Large intestine (tissue), 3 donors: ENCODE results near the gene SHISA3. TPM values are rescaled to one million over a fixed set of nuclear protein-coding genes. Genes with fewer than 3 reads are reported as not detected.
A peak's percentile ranks its signal among the peaks of the same experiment; 100 is the strongest.

Experiments used
- DNase-seq, 2 donors: peaks; one replicate each; pipeline versions ENCODE4 v3.0.0 to v3.0.0-alpha.2; 2013
- H3K27ac ChIP-seq: one replicate; pipeline ENCODE4 v1.5.1; 2013; ENCODE audit warnings: low read length
- H3K27me3 ChIP-seq: 2 replicates; pipeline ENCODE4 v1.6.1; 2013; ENCODE audit warnings: low read length; ENCODE audit not compliant: control insufficient read depth, insufficient read depth
- H3K36me3 ChIP-seq: 2 replicates; pipeline ENCODE4 v1.6.1; 2013; ENCODE audit warnings: low read length; ENCODE audit not compliant: control insufficient read depth, insufficient read depth
- H3K4me1 ChIP-seq: one replicate; pipeline ENCODE4 v1.6.1; 2013; ENCODE audit warnings: low read length; ENCODE audit not compliant: control insufficient read depth, insufficient read depth
- H3K4me3 ChIP-seq: one replicate; pipeline ENCODE4 v1.5.1; 2013; ENCODE audit warnings: low read length
- H3K9me3 ChIP-seq: one replicate; pipeline ENCODE4 v1.6.1; 2013; ENCODE audit warnings: mild to moderate bottlenecking, low read depth, low read length, moderate library complexity; ENCODE audit not compliant: control insufficient read depth
- WGBS: methylation state at CpG from one replicate; pipeline ENCODE4 v1.1.5; 2013; ENCODE audit warnings: low lambda C conversion rate; ENCODE audit not compliant: insufficient coverage; 5-methylcytosine and 5-hydroxymethylcytosine counted together
- polyA plus RNA-seq: library from polyadenylated mRNA; unstranded; fragments of 120-200 nt; gene quantifications from one replicate; pipeline ENCODE4 v1.2.1, GENCODE V29; 2013

Gene SHISA3
- polyA plus RNA-seq, 1 donor: 13.2 TPM

DNA sequence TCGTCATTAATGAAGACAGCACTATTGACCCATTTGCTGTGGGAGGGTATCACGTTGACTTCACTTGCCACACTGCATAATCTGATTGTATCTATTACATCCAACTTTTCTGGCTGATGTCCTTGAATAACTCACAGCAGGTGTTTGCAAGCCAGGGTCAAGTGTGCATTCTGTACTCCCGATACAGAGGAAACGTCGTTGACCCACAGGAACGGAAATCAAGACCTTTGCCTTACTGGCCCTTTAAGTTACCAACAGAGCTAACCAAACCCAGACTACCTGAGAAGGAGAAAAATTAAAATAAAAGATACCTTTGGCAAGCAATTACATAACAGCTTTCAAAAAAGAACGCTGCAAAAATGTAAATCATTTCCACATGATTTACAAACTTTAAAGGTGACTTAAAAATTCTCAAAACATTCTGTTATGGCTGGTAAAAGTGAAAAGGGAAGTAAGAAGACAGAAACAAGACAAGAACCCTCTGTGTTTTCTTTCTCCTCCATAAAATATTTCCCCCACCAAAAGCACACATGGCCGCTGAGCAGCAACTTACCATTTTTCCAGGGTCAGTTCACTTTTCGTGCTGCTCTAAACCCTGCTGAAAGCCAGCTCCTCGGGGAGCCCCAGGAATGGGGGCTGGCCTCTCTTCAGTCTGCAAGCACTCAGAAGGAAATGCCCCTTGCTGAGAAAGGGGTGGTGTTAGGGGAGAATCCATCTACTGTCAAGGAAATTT is 6.5 kb upstream of the SHISA3 start:
- Histone ChIP-seq H3K27ac (no peak overlapping the region), H3K36me3 (no peaks in the 10 kb centered on the region), H3K9me3 (no peaks in the 10 kb centered on the region), H3K4me3 (no peak overlapping the region), H3K4me1 (no peaks in the 10 kb centered on the region), H3K27me3 (peaks cover 18% of the 10 kb centered on the region)
- 57% methylated on average over 1 of the region's 10 CpGs for WGBS
- no peak for DNase-seq

GRCh38 chr4:42391355-42391664 is 6.0 kb upstream of the SHISA3 start:
- no peak overlapping the region for H3K27ac ChIP-seq
- DNase-seq: no peak

GRCh38 chr4:42391981-42392380 is 5.3 kb upstream of the SHISA3 start:
- 40% methylated on average over 1 of the region's 5 CpGs for WGBS
- peaks cover 28% of the 10 kb centered on the region for H3K27me3 ChIP-seq
- no peaks in the 10 kb centered on the region for H3K9me3 ChIP-seq
- no peaks in the 10 kb centered on the region for H3K36me3 ChIP-seq
- no peak overlapping the region for H3K27ac ChIP-seq
- H3K4me1 ChIP-seq: peaks cover 9% of the 10 kb centered on the region
- no peak overlapping the region for H3K4me3 ChIP-seq
- no peak for DNase-seq

More at GRCh38 chr4:42391355-42391664, 6.0 kb upstream of the SHISA3 start:
- H3K9me3 ChIP-seq: no peaks in the 10 kb centered on the region
- peaks cover 22% of the 10 kb centered on the region for H3K27me3 ChIP-seq
- peaks cover 3% of the 10 kb centered on the region for H3K4me1 ChIP-seq
- no peak overlapping the region for H3K4me3 ChIP-seq
- no peaks in the 10 kb centered on the region for H3K36me3 ChIP-seq
- 20% methylated on average over 1 of the region's 2 CpGs for WGBS

DNA sequence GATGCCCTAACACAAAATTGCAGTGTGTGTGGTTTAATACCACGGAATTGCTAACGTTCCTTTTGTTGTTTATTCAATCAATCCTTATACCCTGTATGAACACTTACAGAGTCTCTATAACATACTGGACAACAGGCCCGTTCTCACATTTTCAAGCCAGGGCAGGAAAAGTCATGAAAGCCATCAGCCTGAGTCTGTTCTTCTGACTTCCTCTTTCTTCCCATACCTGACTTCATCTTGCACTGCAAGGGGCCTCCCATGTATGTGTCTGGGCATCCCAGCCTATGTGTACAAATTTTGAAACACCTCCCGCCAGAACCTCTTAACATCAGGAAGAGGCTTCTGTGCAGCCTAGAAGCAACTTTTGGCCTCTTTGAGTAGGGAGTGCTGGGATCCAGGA is 4.9 kb upstream of the SHISA3 start:
- H3K4me3 ChIP-seq: no peak overlapping the region
- no peaks in the 10 kb centered on the region for H3K36me3 ChIP-seq
- 100% methylated on average over 1 of the region's 4 CpGs for whole genome bisulfite sequencing
- H3K4me1 ChIP-seq: peaks cover 13% of the 10 kb centered on the region
- H3K9me3 ChIP-seq: no peaks in the 10 kb centered on the region
- no peak overlapping the region for H3K27ac ChIP-seq
- no peak for DNase-seq
- peaks cover 33% of the 10 kb centered on the region for H3K27me3 ChIP-seq

GRCh38 chr4:42395595-42395994 is 1.7 kb upstream of the SHISA3 start:
- 88% methylated on average over 1 of the region's 1 CpG for WGBS
- no peak for DNase-seq
- peaks cover 64% of the 10 kb centered on the region for H3K27me3 ChIP-seq

GRCh38 chr4:42396361-42396751 is 932 bp upstream of the SHISA3 start:
- no peak overlapping the region for H3K27ac ChIP-seq
- peaks cover 19% of the 10 kb centered on the region for H3K4me1 ChIP-seq
- peaks cover 6% of the 10 kb centered on the region for H3K9me3 ChIP-seq
- no peaks in the 10 kb centered on the region for H3K36me3 ChIP-seq
- peak in 1 of 2 donors; percentile 51 for DNase-seq
- peaks cover 69% of the 10 kb centered on the region for H3K27me3 ChIP-seq
- H3K4me3 ChIP-seq: peak overlapping the region; percentile 15
- 20% methylated on average over 1 of the region's 17 CpGs for WGBS

More at GRCh38 chr4:42395595-42395994, 1.7 kb upstream of the SHISA3 start:
- peaks cover 6% of the 10 kb centered on the region for H3K9me3 ChIP-seq
- H3K36me3 ChIP-seq: no peaks in the 10 kb centered on the region
- H3K27ac ChIP-seq: no peak overlapping the region
- H3K4me1 ChIP-seq: peaks cover 19% of the 10 kb centered on the region
- no peak overlapping the region for H3K4me3 ChIP-seq

DNA sequence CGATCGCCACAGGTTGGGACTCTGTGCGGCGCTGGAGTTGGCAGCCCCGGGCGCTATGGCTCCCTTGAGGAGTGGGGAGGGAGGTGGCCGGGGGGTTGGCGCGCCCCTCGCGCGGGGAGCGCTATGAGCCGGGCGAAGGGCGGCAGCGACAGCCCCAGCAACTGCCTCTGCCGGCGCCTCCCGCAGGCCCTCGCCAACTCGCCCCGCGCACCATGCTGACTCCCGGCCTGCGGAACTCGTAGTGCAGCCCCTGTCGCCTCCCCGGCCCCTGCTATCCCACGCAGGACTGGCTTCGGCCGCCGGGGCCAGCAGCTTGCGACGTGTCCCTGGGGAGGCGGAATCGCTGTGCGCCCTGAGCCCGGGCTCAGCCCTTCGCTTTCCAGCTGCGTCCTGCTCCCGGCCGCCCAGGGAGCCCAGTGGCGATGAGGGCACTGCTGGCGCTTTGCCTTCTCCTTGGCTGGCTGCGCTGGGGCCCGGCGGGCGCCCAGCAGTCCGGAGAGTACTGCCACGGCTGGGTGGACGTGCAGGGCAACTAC is 415 bp downstream of the SHISA3 start:
- Histone ChIP-seq H3K9me3 (peaks cover 6% of the 10 kb centered on the region), H3K27ac (peak overlapping the region; percentile 45), H3K27me3 (peaks cover 69% of the 10 kb centered on the region), H3K36me3 (no peaks in the 10 kb centered on the region), H3K4me1 (peaks cover 19% of the 10 kb centered on the region), H3K4me3 (peak overlapping the region; percentile 43)
- no CpG with 5 or more reads among the region's 52 CpGs for WGBS
- peak in 1 of 2 donors; percentile 47 for DNase-seq

DNA sequence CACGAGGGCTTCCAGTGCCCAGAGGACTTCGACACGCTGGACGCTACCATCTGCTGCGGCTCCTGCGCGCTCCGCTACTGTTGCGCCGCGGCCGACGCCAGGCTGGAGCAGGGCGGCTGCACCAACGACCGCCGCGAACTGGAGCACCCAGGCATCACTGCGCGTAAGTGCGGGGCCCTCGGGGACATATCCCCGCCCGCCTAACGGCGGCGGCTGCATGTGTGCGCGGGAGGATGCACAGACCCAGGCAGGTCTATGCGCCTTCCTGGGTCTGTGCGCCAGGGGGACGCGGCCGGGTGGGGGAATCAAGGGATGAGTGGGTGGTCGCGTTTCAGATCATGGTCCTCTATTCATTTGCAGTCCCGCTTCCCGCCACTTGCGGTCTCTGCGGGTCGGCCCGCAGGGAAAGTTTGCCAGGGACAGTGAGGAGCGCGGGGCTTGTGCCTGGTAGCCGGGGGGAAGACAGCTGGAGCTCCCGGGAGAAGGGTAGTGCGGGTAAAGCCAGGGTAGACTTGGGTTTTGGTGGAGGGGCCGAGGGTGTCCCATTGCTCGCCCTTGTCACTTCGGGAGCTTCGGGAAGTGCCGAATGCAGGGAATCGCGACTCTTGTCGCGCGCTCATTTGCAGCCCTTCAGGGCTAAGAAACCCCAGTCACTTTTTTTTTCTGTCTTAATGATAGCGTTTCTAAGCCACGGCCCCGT is 1.0 kb downstream of the SHISA3 start:
- WGBS: 0% methylated on average over 1 of the region's 60 CpGs
- Histone ChIP-seq H3K27me3 (peaks cover 69% of the 10 kb centered on the region), H3K27ac (peak overlapping the region; percentile 45)

GRCh38 chr4:42398871-42399331 is 1.6 kb downstream of the SHISA3 start:
- peak in 1 of 2 donors; percentile 24 for DNase-seq
- Histone ChIP-seq H3K36me3 (no peaks in the 10 kb centered on the region), H3K27me3 (peaks cover 68% of the 10 kb centered on the region), H3K9me3 (peaks cover 6% of the 10 kb centered on the region), H3K27ac (peak overlapping the region; percentile 45), H3K4me1 (peaks cover 19% of the 10 kb centered on the region), H3K4me3 (peak overlapping the region; percentile 43)
- WGBS: no CpG with 5 or more reads among the region's 24 CpGs

More for the DNA sequence above, 1.0 kb downstream of the SHISA3 start:
- H3K36me3 ChIP-seq: no peaks in the 10 kb centered on the region
- H3K4me3 ChIP-seq: peak overlapping the region; percentile 43
- peaks cover 19% of the 10 kb centered on the region for H3K4me1 ChIP-seq
- DNase-seq: peak in 1 of 2 donors; percentile 53
- H3K9me3 ChIP-seq: peaks cover 6% of the 10 kb centered on the region

- peak overlapping the region; percentile 43 for H3K4me3 ChIP-seq
- DNase-seq: no peak
- peaks cover 65% of the 10 kb centered on the region for H3K27me3 ChIP-seq
- peak overlapping the region; percentile 6 for H3K27ac ChIP-seq
- H3K9me3 ChIP-seq: peaks cover 6% of the 10 kb centered on the region
- no peaks in the 10 kb centered on the region for H3K36me3 ChIP-seq
- WGBS: no CpG with 5 or more reads among the region's 10 CpGs
- peaks cover 19% of the 10 kb centered on the region for H3K4me1 ChIP-seq
Measured at GRCh38 chr4:42399393-42399792, 2.1 kb downstream of the SHISA3 start.
